Mesothelial cell of epicardium (in vitro differentiated cells): ENCODE data around the gene ACADSB. TPM values are rescaled to one million over a fixed set of nuclear protein-coding genes. Genes with fewer than 3 reads are reported as not detected.

Experiments
- DNase-seq, 2 experiments: peaks; one replicate each; pipeline ENCODE4 v3.0.0; 2021; ENCODE audit warnings: low spot score in 2 of 2; ENCODE audit not compliant: unreplicated experiment in 2 of 2
- H3K27ac Mint-ChIP-seq: 2 replicates; pipeline ENCODE4 v1.8.0; 2021; ENCODE audit warnings: mixed read lengths
- H3K27me3 Mint-ChIP-seq: 2 replicates; pipeline ENCODE4 v1.8.0; 2021; ENCODE audit warnings: low read depth, mixed read lengths
- H3K36me3 Mint-ChIP-seq: 2 replicates; pipeline ENCODE4 v1.8.0; 2021; ENCODE audit warnings: mixed read lengths
- H3K4me1 Mint-ChIP-seq: 2 replicates; pipeline ENCODE4 v1.8.0; 2021; ENCODE audit warnings: mixed read lengths
- H3K4me3 Mint-ChIP-seq: 2 replicates; pipeline ENCODE4 v1.8.0; 2021; ENCODE audit warnings: mild to moderate bottlenecking, moderate library complexity, mixed read lengths
- H3K9me3 Mint-ChIP-seq: 2 replicates; pipeline ENCODE4 v1.8.0; 2021; ENCODE audit warnings: mixed read lengths
- CTCF ChIP-seq: fragments of 200-600 bp; sonication (generic); IDR thresholded peaks from one replicate; pipeline ENCODE4 v1.5.0; 2021; ENCODE audit warnings: antibody characterized with exemption; ENCODE audit not compliant: unreplicated experiment
- total RNA-seq: library from RNA; stranded (reverse); gene quantifications from 3 replicates; pipeline ENCODE4 v1.2.1, GENCODE V29; 2021

The ACADSB gene
- total RNA-seq, 1 donor from 2014 or later = 21.3 TPM

GRCh38 chr10:122986335-122986734 is 22.5 kb upstream of the ACADSB start:
- no peak for TF ChIP-seq CTCF
- no peak overlapping the region for H3K4me3 Mint-ChIP-seq
- no peaks in the 10 kb centered on the region for H3K27me3 Mint-ChIP-seq
- no peak for DNase-seq
- no peaks in the 10 kb centered on the region for H3K4me1 Mint-ChIP-seq
- H3K9me3 Mint-ChIP-seq = no peaks in the 10 kb centered on the region
- peaks cover 11% of the 10 kb centered on the region for H3K36me3 Mint-ChIP-seq
- no peak overlapping the region for H3K27ac Mint-ChIP-seq

GRCh38 chr10:122988501-122988900 is 20.3 kb upstream of the ACADSB start:
- Mint-ChIP-seq H3K9me3 (no peaks in the 10 kb centered on the region), H3K27ac (no peak overlapping the region), H3K36me3 (peaks cover 13% of the 10 kb centered on the region), H3K4me1 (no peaks in the 10 kb centered on the region), H3K4me3 (no peak overlapping the region), H3K27me3 (no peaks in the 10 kb centered on the region)
- DNase-seq = no peak
- no peak for TF ChIP-seq CTCF

GRCh38 chr10:122990278-122990677 is 18.5 kb upstream of the ACADSB start:
- TF ChIP-seq CTCF = no peak
- Mint-ChIP-seq H3K27ac (no peak overlapping the region), H3K4me3 (no peak overlapping the region), H3K27me3 (no peaks in the 10 kb centered on the region), H3K4me1 (no peaks in the 10 kb centered on the region), H3K9me3 (no peaks in the 10 kb centered on the region), H3K36me3 (peaks cover 16% of the 10 kb centered on the region)
- DNase-seq = no peak

GRCh38 chr10:122992031-122992585 is 16.7 kb upstream of the ACADSB start:
- peaks cover 22% of the 10 kb centered on the region for H3K36me3 Mint-ChIP-seq
- no peaks in the 10 kb centered on the region for H3K9me3 Mint-ChIP-seq
- H3K27me3 Mint-ChIP-seq = no peaks in the 10 kb centered on the region
- no peak overlapping the region for H3K4me3 Mint-ChIP-seq
- no peak overlapping the region for H3K27ac Mint-ChIP-seq
- no peak for TF ChIP-seq CTCF
- no peaks in the 10 kb centered on the region for H3K4me1 Mint-ChIP-seq
- no peak for DNase-seq

- no peak for TF ChIP-seq CTCF
- Mint-ChIP-seq H3K4me3 (no peak overlapping the region), H3K27ac (no peak overlapping the region), H3K36me3 (peaks cover 15% of the 10 kb centered on the region), H3K9me3 (no peaks in the 10 kb centered on the region), H3K4me1 (no peaks in the 10 kb centered on the region), H3K27me3 (no peaks in the 10 kb centered on the region)
- DNase-seq = no peak
These were observed 14.9 kb upstream of the ACADSB start for GRCh38 chr10:122993797-122994336.

- Mint-ChIP-seq H3K9me3 (no peaks in the 10 kb centered on the region), H3K4me1 (no peaks in the 10 kb centered on the region), H3K4me3 (no peak overlapping the region), H3K27me3 (no peaks in the 10 kb centered on the region), H3K27ac (no peak overlapping the region), H3K36me3 (peaks cover 14% of the 10 kb centered on the region)
- no peak for DNase-seq
- no peak for TF ChIP-seq CTCF
These were observed 12.9 kb upstream of the ACADSB start for GRCh38 chr10:122995936-122996335.
